ENCODE measurements around the gene BNIPL. TPM values are rescaled to one million over a fixed set of nuclear protein-coding genes. Genes with fewer than 3 reads are reported as not detected.

Gene BNIPL, protein sequence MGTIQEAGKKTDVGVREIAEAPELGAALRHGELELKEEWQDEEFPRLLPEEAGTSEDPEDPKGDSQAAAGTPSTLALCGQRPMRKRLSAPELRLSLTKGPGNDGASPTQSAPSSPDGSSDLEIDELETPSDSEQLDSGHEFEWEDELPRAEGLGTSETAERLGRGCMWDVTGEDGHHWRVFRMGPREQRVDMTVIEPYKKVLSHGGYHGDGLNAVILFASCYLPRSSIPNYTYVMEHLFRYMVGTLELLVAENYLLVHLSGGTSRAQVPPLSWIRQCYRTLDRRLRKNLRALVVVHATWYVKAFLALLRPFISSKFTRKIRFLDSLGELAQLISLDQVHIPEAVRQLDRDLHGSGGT
- under 0.01 and 0.13 TPM in 2 replicates for total RNA-seq

DNA sequence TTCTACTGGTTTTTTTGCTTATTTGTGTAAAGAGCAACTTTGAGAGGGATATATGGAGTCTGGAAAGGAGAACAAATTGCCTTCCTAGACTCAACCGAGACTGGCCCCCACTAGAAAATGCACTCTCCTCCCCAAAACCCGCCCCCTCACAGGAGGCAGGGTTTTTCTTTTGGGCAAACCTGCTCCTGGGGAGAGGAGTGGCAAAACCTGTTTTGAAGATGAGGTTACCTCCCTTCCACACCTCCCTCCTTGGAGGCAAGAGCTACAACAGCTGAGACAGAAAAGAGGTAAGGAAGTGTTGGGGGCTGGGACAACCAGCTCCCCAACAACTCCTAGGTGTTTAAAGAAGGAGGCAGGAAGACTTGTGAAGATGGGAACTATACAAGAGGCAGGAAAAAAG, at the start of gene BNIPL:
Gene BNIPL, plus strand, starts transcription at position 231 of the 400 bp plus-strand sequence. Its CDS starts 140 bp downstream, at position 371.
- no peak for DNase-seq (ENCODE audit: low read depth in 2 of 2)

DNA sequence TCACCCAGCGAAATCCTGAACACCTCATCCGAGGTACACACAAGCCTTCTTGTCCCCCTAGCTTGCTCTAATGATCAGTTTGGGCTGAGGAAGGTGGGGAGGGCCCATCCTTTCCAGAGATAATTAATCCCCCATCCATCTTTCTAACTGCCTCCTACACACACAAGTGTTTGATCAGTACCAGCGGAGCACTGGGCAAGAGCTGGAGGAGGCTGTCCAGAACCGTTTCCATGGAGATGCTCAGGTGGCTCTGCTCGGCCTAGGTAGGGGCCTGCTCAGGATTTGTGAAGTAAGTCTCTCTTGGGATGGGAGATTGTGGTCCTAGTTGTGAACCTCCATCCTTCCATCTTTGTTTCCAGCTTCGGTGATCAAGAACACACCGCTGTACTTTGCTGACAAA, 48.5 kb upstream of the BNIPL start:
- no peak for DNase-seq (ENCODE audit: low read depth in 2 of 2)

DNA sequence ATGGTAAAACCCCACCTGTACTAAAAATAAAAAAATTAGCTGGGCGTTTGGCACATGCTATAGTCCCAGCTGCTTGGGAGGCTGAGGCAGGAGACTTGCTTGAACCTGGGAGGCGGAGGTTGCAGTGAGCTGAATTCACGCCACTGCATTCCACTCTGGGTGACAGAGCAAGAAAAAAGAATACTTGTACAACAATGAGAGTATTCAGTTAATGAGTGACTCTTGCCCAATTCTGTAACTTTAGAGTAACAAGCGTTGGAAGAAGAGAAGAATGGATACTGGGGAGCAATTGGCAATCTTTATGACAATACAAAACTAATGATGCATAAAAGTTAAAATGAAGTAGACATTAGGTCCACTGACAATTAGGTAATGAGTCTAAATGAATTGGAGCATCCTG, 43.8 kb upstream of the BNIPL start:
- DNase-seq (ENCODE audit: low read depth in 2 of 2), result no peak

DNA sequence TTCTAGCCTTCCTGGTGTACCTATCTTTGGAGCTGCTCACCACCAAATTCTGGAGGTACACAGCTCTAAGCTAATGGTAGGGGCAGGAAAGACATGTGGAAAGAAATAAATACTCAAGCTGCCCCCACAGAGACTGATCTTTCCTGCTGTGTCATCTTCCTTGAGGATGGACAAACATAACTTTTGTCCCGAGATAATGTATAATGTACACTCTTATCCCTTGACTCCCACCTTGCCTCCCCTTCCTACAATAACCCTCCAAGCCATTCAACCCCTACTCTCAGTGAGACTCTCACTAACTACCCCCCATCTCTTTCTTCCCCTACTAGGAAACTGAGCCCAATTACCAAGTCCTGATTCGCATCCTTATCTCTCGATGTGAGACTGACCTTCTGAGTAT, 42.1 kb upstream of the BNIPL start:
- DNase-seq (ENCODE audit: low read depth in 2 of 2), result no peak

DNA sequence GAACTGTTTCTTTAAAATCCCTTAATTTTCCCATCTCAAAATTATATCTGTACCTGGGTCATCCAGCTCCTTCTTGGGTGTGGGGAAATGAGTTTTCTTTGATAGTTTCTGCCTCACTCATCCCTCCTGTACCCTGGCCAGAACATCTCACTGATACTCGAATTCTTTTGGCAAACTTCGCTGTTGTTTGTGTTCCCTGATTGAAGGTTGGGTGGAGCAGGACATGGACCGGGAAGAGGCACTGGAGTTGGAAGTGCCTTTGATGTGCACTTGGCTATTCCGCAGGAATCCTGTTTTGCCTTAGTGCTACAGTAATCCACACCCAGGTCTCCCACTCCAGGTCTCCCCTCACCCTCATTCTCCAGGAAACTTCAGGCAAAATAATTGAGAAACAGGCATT, 40.9 kb upstream of the BNIPL start:
- DNase-seq (ENCODE audit: low read depth in 2 of 2), result no peak

DNA sequence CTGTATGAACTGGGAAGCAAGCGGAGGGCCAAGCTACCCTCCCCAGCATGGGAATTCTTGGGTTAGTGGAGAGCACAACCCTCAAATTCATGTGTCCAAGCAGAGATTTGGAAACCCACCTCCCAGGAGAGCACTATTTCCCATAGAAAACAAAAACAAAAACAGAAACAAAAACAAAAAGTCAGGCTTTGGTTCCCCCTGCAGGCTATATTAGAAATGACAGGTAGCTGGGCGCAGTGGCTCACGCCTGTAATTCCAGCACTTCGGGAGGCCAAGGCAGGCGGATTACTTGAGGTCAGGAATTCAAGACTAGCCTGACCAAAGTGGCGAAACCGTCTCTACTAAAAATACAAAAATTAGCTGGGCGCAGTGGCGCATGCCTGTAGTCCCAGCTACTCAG, 40.5 kb upstream of the BNIPL start:
- peak in 1 of 2 donors; percentile 25 for DNase-seq (ENCODE audit: low read depth in 2 of 2)

DNA sequence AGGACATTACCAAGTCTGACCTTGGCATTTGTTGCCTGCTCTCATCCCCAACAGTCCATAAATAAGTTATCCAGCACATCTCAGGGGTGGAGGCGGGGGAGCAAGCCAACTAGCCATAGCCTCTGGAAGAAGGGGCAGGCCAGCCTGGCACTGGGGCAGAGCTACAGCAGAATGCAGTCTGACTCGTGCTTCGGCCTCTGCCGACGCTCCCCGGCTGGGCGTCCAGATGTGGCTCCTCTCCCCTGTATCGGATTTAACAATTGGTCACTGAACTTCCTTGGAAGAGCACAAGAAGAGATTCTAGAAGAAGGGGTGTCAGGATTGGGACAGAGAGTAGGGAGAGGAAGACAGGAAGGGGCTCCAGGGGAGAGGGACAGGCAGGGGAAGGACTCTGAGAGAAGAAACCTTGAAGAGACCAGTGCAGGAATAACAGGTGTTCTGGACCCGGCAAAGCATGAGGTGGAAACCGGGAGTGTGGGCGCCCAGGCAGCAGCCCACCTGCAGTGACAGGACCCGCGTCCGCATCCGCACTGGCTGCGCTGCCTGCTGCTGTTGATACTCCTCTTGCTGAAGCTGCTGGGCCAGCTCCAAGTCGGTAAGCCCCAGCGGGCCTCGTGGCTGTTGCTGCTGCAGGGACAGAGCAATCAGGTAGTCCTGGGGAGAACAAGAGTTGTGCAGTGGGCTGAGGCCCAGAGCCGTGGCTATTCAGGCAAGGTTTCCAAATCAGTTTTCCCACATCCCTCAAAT, 39.1 kb upstream of the BNIPL start:
- no peak for DNase-seq (ENCODE audit: low read depth in 2 of 2)

DNA sequence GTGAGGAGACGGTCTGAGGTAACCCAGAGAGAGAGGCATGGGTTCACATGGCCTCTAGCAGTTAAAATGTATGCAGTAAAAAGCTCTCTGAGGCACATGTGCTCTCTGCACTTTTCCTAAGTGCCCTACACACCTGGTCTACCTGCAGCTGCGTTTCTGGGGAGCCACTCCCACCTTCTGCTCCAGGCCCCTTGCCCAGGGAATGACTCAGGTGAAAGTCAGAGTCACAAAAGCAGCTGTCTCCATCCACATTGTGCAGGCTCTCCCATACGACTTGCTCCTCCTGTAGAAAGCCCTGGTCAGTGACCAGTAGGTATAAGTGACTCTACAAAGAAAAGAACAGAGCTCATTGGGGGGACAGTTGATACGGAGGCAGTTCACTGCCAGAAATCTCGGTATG, 38.4 kb upstream of the BNIPL start:
- no peak for DNase-seq (ENCODE audit: low read depth in 2 of 2)

DNA sequence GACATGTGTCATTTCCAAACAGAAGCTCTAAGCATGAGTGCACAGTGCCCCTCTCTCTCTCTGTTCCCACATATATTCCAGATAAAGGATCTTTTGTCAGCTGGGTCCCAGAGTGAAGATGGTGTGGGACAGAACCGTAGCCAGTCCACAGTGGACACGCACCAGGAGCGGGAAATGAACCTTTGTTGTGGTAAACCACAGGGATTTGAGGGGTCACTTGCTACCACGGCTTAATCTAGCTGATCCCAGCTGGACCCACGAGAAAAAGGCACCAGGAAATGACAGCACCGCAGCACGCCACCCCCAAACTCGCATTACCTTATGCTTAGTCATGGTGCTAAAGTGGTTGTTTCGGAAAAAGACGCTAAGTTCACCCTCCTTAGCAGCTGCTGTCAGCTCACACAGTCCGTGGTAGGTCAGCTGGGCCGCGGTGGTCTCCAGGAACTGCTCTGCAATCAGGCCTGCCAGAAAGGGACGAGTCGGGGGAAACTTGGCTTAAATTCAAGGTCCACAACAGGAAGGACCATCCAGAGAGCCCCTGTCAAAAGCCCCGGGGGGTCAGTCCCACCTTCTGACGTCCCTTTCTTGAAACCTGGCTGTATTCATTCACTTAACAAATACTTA, 37.2 kb upstream of the BNIPL start:
- peak in 1 of 2 donors; percentile 85 for DNase-seq (ENCODE audit: low read depth in 2 of 2)

DNA sequence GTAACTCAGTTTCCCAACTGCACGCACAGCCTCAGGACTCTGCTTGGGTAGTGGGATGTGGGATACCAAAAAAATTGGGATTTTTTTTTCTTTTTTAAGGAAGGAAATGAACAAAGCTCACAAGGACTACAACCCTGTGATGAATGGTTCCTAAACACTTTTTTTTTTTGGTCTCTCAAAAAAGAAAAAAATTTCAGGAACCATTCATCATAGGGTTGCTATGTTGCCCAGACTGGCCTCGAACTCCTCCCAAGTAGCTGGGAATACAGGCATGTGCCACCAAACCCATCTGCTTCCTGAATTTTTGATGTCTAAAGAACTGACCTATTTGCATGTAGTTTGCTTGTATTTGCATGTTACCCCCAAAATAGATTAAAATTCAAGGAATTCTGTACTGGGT, 36.5 kb upstream of the BNIPL start:
- DNase-seq (ENCODE audit: low read depth in 2 of 2), result no peak

DNA sequence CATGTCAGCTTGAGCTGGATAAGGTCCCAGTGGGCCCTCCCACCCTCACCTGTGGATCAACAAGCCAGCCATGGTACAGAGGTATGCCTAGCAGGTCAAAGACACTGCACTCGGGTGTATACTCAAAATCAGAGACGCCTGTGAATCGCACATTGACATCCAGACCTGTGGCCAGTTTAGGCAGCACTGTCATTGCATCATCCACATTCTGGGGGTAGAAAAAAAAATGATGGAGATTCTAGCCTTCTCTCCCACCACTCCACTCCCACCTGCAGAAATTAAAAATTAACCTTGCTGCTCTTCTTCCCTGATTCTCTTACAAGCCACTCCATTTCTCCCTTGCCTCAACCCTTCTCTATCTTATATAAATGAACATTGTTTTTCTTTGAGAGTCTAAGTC, 36.0 kb upstream of the BNIPL start:
- DNase-seq (ENCODE audit: low read depth in 2 of 2), result no peak

DNA sequence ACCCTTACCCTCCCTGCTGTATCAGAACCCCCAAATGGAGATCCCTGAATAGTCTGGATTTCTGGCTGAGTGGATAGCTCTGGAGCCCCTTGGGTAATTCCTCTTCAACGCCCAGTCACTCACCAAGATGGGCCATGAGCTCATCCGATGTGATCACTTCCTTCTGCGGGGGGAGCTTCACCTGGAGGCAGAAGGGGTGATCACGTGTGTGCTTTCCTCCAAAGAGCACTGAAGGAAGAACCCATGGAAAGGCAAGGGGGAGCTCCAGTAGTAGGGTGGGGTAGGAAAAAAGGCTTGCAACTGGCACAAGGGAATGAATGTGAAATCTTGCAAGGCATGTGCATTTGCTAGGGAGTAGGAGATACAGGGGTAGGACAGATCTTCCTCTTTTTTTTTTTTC, 34.8 kb upstream of the BNIPL start:
- DNase-seq (ENCODE audit: low read depth in 2 of 2), result no peak

DNA sequence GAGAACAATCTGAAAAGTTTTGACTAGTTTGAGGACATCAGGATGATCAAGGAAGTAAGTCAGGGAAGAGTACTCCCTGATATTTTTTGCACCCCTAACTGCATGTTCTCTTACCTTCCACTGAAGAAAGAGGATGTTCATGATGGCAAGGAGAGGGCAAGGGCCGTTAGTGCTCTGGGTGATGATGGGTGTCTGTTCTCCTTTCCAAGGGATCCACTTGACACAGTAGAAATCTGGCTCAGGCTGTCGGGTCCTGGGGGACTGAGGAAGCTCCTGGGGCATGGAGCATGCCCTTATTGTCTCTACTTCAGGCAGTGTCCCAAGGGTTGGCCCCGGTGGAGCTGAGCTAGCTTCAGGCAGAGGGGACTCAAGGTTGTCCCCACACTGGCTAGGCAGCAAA, 34.3 kb upstream of the BNIPL start:
- DNase-seq (ENCODE audit: low read depth in 2 of 2), result no peak

DNA sequence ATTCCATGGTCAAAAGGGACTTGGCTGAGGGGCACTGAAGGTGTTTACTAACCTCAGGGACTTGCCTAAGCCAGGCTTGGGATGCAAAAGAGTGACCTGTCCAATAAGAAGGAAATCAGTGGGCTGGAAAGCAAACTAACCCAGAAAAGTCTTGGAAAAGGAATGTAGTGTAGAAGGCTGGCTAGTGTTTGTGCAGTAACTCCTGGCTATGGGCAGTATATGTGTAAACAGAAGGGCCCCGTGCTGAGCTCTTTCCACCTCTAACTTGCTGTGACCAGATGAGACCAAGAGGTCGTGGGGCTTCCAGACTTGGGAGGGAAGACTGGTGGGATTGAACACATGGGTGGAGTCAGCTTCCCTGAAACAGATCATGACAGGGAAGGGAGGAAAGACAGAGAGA, 33.8 kb upstream of the BNIPL start:
- DNase-seq (ENCODE audit: low read depth in 2 of 2), result no peak

DNA sequence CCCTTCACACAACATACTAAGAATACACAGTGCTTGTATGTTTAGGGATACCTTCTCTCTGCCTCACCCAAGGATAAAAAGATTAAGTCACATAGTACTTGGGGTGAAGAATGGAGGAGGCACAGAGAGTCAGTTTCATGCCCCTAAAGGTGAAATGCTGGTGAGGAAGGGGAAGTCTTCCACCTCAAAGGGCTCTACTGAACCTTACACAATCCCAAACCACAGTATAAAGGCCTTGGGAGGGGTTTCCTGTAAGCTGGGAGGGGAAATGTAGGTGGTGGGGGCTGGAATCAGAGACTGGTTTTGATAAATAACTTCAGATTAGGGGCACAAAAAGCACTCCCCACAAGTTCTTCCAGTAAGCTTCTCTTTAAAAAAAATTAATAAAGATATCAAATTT, 33.2 kb upstream of the BNIPL start:
- no peak for DNase-seq (ENCODE audit: low read depth in 2 of 2)

DNA sequence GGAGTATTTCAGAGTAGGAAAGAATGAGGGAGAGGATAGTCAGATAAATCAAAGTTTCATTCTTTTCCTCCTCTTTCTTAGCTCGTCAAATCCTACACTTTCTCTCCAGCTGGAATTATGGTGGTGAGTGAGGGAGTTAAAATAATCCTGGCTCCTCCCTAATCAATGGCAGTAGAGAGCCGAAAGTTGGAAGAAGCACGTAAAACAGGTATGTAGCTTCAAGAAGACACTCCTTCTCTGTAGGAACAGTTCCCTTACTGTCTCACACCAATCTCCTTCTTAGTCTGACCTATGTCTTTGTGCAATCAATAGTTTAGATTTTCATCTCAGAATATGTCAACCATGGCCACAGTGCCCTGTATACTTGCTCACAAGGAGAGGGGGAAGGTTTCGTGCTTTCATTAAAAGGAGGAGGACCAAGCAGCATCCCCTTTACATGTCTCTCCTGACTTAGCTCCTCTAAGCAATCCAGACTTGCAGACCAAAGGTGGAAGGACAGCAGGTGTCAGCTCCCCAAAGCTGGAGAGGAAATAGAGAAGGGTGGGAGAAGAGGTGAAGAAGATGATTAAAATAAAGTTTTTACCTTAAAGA, 30.6 kb upstream of the BNIPL start:
- no peak for DNase-seq (ENCODE audit: low read depth in 2 of 2)

DNA sequence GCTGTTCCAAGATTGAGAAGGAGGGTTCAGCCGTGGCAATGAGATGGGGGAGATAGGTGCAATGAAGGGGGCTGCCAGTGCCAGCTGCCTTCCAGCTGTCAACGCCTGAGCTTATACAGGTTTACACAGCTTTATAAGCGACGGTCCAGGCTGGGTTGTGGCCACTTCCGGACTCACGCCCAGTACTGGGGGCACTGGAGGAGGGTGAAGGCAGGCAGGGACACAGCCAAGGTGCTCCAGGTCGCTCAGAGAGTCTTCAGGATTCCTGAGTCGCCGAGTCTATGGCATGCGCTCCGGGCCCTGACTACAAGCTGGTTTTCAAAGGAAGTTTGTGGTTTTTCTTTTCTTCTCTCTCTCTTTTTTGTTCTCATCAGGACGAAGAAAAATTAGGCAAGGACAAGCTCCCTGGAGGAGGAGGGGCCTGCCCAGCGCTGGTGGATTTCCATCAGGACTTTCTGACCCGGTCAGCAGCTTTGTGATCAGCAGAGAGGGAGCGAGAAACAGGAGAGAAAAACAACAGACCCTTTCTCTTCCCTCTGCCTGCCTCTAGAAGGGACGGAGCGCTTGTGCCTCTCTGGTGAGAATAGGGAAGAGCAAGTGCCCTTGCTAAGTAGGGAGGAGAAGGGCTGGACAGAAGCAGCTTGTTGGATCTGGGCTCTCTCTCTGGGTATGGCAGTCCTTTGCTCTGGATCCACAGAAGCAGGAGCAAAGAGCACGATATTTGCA, 29.9 kb upstream of the BNIPL start, which contains the start of gene MINDY1:
Gene MINDY1, minus strand, starts transcription at position 576 of the 726 bp plus-strand sequence. CDS start 4,285 bp downstream, outside the sequence.
- peak; percentile 63 to 88 for DNase-seq (ENCODE audit: low read depth in 2 of 2)

DNA sequence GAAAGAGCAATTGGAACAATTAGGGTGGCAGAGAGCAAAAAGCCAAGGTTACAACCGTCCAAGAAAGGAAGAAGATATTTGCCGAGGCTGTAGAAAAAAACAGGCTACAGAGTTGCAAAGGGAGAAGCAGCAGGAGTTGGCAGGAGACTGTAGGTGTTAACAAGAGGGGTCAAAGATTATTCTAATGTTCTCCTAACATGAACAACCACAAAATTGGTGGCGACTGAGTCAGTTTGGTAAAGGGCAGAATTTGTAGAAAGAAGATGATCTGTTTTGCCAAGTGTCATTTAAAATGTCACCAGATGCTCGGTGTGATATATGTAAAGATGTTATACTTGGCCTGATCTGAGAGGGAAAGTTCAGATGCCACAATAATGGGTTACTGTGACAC, 28.5 kb upstream of the BNIPL start:
- no peak for DNase-seq (ENCODE audit: low read depth in 2 of 2)

DNA sequence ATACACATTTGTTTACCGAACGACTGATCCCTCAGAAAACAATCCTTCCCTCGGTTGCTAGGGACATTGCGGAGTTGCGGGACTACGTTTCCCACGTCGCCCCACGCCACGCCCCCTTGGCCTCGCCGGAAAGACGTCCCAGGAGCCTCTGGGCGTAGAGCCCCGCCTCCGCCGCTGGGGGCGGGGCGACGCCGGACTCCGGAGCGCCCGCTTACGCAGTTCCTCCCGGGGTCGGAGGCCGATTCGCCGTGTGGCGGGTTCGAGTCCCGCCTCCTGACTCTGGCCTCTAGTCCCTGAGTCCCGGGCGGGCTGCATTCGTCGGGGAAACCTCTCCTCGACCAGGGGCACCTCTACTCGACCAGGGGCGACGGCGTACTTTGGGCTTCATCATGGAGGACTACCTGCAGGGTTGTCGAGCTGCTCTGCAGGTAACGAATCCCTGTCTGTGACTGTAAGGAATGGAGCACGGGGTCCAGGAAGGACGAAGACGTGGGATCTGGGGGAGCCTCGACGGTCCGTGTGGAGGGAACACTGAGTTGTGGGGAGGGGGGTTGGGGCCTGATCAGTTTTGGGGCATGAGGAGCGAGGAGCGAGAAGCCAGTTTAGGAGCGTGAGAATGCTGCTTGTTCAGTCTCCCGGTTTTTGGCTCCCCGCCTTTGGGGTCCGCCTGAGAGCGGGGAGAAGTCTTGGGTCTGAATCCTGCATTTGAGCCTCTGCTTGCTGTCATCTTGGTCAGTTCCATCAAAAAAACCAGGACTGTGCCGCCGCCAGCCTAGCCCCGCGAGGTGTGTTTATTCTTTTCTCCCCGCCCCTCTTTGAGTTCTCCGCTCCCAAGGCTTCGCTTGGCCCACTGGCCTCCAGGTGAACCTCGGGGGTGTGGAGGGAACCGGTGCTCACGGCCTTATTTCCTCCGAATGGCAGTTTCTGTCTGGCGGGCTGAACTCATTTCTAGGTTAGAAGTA, 27.9 kb upstream of the BNIPL start, which contains the start of gene PRUNE1:
Gene PRUNE1, plus strand, starts transcription at position 206 of the 962 bp plus-strand sequence. Its CDS starts 184 bp downstream, at position 390.
- peak; percentile 98 to 99 for DNase-seq (ENCODE audit: low read depth in 2 of 2)

DNA sequence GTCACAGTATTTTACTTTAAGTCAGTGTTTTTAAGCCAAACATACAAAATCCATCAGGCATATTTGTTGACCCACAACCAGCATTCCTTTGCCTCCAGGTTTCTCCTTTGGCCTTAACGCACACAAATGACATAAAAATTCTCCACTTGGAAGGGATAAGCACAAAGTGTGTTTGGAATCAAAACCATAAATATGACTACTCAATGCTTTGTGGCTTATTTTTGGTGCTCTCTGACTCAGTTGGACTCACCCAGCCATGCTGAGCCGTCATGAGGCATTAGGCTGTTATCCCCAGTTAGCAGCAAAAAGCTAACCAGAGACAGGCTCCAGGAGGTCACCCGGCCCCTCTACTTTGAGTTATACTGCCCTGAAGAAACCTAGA, 27.2 kb upstream of the BNIPL start:
- DNase-seq (ENCODE audit: low read depth in 2 of 2), result no peak

Measured in dermis microvascular lymphatic vessel endothelial cell (primary cell).